Cortex of kidney (tissue), 1 donor: ENCODE measurements around the gene GON7.
"Not testable (repeated sequence)": the region's sequence is repeated elsewhere in the genome, so short reads cannot be mapped to it uniquely, and the experiment has no call there.

Source experiments
- DNase-seq: peaks from one replicate; lab custom pipeline; 2025; lab: John Stamatoyannopoulos, UW

GON7 gene

DNA sequence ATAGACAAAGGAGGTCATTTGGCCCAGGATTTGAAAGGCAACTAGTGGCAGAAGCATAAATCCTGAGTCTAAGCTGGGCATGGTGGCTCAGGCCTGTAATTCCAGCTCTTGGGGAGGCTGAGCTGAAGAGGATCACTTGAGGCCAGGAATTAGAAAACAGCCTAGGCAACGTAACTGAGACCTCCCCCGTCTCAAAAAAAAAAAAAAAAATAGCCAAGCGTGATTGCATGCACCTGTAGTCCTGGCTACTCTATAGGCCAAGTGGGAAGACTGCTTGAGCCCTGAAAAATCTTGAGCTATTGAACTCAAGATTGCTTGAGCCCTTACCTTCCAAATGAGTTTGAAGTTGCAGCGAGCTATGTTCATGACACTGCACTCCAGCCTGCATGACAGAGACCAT, 7.8 kb downstream of the GON7 start:
- no peak for DNase-seq

DNA sequence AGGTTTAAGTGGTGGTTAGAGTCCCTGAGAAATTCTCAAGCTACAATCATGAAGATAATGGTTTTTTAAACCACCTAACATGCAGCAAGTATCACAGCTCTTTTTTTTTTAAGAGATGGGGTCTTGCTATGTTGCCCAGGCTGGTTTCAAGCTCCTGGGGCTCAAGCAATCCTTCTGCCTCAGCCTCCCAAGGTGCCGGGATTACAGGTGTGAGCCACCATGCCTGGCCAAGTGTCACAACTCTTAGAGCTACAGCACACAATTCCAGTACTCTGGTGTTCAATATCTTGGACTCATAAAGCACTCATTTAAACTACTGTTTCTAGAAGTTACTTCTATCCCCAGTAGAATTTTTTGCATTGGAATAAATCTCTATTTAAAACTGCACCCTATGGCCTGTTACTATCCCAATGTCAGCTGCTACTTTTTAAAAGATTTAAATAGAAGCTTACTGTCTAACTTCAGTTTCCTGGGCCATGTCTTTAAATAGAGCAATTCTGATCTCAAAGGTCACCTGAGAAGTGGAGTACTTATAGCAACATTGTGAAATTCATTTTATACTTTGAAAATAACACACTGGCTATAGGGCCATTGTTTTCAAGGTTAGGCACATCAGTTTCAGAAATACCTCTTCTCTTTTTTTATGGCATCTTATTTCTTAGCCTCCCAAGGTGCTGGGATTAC, 11.4 kb downstream of the GON7 start:
- DNase-seq: no peak

DNA sequence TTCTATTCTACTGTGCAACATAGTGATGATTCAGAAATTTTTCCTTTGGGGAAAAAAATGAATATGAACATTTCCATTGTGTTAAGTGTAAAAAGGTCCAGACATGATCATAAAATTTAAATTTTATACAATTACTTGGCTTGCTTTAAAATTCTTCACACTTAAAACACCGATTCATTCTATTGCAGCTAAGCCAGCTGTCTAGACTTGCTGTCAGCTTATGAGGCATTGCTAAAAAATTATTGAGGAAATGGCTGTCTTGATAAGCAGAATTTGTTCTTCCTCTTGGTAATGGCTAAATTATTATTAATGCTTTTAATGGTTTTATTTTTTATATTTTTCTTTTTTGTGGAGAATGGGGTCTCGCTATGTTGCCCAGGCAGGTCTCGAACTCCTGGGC, 19.9 kb downstream of the GON7 start:
- no peak for DNase-seq

DNA sequence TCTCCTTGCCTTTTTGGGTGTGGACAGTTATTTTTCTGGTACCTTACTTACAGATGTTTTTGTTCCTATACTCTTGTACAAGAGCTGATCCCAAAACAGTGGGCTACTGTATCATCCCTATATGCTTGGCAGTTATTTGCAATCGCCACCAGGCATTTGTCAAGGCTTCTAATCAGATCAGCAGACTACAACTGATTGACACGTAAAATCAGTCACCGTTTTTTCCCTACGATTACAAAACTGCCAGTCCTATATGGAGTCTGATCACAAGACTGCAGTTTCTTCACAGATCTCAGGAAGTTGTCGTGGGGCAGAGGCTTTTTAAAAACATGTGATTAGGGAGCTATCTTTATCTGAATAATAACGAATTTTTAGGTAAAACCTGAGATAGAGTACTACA, 20.4 kb downstream of the GON7 start:
- DNase-seq: no peak

DNA sequence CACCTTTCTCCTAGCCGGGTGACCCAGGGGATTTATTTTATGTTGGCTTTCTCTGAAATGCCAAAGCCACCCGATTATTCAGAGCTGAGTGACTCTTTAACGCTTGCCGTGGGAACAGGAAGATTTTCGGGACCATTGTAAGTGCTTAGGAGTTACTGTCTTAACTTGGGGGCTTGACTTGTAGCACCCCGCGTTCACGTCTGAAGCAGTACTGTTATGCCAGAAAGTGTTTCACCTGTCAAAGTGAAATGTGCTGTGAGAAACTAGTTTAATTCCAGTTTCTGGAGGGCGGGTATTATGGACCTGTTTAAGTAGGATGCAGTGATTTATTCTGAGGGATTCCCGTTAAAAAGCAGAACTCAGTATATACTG, 21.5 kb downstream of the GON7 start:
- DNase-seq: no peak

DNA sequence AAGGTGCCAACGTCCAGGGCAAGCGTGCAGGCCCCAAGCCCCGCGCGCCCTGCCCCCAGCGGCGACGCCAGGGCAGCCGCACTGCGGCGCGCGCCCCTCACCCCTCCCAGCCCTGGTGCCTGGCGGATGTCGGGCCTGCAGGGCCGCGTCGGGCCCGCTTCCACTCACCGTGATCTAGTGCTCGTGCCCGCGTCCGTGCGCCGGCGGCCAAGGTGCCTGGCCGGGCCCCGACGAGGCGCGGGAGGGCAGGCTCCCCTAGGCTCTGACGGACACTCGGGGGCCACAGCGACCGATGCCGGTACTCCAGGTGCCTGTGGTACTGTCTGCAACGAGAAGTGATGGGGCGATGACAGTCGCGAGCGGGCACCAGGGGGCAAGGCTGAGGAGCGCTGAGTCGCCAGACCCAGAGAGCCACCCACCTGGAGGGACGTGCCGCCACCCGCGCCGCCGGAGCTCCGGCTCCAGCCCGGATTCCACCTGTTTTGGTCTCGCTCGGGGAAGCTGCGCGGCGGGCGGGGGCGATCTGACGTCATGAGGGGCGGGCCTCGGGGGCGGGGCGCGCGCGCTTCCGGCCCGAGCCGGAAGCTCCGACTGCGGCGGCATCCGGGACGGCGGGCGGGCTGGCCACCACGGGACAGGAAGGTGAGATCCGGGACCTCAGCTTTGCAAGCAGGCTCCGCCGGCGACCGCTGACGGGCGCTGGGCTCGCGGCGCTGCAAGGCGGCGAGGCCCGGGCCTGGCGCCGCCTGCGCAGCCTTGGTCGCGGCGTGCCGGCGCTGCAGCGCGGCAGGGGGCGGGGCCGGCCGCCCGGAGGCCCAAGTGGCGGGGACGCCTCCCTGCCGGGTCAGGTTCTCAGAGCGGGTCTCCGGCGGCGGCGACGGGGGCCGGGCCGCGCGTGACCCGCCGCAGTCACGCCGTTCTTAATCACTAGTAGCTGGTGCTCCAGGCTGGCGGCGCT, 22.2 kb downstream of the GON7 start, which contains the start of the genes LYSET and MOAP1:
Gene LYSET, plus strand, starts transcription at position 927 of the 958 bp plus-strand sequence. CDS start 89 bp downstream, outside the sequence.
Gene MOAP1, minus strand, starts transcription at position 507 of the 958 bp plus-strand sequence. CDS start 655 bp downstream, outside the sequence.
- DNase-seq: no peak

DNA sequence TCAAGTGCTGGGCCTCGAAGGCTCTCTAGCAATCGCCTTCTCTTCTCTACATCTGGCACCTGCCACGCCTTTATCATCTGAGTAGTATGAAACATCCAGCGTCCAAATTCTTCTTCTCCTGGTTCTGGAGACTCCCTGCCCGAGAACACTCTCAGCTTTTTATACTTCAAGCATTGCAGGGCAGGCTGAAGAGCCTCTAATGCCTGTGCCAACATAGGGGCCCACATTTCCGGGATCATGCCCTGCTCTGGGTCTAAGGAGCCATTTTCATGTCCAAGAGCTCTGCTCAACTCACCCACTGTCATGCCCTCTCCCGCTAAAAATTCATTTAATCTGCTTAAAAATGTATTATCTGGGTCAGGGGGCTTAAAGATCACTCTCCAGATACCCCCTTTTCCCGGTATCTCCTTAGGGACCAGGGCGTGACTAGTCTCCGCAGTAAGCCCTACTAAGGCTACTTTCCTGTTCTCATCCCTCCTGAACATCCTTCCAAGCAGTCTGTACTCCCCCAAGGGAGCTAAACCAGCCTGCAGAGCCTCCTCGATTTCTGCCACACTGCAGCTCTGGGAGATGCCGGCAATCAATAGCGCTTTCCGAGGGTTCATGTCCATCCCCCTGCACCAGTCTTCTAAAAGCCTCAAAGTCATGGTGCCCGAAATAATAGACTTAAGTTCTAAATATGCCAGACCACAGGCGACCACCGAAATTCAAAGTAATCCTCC, 23.1 kb downstream of the GON7 start:
- no peak for DNase-seq

DNA sequence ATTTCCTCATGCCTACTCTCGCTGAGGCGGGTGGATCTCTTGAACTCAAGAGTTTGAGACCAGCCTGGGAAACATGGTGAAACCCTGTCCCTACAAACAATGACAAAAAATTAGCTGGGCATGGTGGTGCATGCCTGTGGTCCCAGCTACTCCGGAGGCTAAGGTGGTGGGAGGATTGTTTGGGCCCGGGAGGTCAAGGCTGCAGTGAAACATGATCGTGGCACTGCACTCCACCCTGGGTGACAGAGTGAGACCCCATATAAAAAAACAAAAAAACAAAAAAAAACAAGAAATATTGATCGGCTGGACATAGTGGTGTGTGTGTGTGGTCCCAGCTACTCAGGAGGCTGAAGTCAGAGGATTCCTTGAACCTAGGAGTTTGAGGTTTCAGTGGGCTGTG, 31.4 kb downstream of the GON7 start:
- no peak for DNase-seq

DNA sequence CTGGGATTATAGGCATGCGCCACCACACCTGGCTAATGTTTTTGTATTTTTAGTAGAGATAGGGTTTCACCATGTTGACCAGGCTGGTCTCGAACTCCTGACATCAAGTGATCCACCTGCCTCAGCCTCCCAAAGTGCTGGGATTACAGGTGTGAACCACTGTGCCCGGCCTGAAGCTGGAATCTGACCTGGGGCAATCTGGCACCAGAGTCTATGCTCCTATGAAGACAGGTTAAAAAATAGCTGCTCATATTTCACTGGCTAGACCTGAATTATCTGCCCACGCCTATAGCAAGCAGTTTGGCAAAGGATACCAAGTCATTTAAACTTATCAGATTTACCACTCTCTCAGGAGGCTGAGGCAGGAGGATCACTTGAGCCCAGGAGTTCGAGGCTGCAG, 32.1 kb downstream of the GON7 start:
- not testable (repeated sequence) for DNase-seq

DNA sequence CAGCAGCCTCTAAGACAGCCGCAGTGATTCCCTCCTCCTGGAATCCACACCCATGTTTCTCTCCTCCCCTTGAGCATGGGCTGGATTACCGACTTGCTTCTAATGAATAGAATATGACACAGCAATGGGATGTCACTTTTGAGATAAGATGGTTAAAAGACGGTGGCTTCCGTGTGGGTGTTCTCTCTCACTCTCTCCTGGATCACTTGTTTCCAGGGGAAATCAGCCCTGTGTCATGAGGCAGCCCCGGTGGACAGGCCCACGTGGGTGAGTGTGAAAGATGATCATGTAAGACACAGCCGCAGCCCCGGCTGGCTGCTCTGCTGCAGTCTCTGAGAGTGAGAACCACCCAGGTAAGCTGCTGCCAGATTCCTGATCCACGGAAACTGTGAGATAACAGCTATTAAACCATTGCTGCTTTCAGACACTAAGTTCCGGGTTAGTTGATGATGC, 32.9 kb downstream of the GON7 start:
- no peak for DNase-seq

DNA sequence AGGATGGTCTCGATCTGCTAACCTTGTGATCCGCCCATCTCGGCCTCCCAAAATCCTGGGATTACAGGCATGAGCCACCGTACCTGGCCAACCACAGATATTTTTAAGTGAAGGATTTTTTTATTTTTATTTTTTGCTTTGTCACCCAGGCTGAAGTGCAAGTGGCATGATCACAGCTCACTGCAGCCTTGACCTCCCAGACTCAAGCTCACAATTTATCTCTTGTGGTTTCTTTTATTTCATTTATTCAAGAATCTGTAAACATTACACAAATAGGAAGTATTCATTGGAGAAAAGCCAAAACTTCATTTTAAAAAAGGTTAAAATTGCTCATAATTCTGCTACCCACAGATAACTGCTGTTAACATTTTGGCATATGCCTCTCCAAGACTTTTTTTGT, 35.5 kb downstream of the GON7 start:
- no peak for DNase-seq

DNA sequence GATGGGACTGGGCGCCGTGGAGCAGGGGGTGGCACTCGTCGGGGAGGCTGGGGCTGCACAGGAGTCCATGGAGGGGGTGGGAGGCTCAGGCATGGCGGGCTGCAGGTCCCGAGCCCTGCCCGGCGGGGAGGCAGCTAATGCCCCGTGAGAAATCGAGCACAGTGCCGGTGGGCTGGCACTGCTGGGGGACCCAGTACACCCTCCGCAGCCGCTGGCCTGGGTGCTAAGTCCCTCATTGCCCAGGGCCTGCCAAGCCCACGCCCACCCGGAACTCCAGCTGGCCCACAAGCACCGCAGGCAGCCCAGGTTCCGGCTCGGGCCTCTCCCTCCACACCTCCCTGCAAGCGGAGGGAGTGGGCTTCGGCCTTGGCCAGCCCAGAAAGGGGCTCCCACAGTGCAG, 36.7 kb downstream of the GON7 start:
- DNase-seq: not testable (repeated sequence)

DNA sequence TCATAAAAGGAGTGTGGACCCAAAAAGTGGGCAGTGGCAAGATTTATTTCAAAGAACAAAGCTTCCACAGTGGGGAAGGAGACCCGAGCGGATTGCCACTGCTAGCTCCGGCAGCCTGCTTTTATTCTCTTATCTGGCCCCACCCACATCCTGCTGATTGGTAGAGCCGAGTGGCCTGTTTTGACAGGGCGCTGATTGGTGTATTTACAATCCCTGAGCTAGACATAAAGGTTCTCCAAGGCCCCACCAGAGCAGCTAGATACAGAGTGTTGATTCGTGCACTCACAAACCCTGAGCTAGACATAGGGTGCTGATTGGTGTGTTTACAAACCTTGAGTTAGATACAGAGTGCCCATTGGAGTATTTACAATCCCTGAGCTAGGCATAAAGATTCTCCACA, 37.2 kb downstream of the GON7 start:
- not testable (repeated sequence) for DNase-seq

DNA sequence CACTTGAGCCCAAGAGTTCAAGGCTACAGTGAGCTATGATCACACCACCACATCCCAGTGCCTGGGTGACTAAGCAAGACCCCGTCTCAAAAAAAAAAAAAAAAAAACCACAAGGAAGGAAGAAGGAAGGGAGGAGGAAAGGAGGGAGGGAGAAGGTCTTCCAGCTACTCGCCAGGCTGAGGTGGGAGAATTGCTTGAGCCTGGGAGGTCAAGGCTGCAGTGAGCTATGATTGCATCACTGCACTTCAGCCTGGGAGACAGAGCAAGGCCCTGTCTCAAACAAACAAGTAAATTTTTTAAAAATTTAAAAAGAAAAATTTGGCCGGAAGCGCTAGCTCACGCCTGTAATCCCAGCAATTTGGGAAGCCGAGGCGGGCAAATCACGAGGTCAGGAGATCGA, 38.3 kb downstream of the GON7 start:
- not testable (repeated sequence) for DNase-seq

DNA sequence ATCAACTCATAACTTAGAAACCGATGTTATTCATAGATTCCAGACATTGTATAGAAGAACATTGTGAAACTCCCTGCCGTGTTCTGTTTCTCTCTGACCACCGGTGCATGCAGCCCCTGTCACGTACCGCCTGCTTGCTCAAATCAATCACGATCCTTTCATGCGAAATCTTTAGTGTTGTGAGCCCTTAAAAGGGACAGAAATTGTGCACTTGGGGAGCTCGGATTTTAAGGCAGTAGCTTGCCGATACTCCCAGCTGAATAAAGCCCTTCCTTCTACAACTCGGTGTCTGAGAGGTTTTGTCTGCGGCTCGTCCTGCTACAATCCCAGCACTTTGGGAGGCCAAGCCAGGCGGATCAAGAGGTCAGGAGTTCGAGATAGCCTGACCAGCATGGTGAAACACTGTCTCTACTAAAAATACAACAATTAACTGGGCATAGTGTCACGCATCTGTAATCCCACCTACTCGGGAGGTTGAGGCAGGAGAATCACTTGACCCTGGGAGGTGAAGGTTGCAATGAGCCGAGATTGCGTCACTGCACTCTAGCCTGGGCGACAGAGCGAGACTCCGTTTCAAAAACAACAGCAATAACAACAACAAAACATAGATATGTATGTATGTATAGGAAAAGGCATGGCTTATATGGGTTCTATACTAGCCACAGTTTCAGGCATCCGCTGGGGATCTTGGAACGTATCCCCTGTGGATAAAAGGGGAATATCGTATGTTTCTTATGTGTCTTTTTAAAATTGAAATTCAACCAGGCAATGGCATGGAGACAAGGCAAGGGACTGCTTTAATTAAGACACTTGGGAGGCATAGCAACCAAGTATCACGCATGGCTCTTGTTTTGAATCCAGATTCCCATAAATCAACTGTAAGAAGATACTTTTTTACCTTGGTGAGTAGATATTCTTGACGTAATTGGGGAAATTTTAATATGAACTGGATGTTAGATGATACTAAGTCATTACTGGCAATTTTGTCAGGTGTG, 41.3 kb downstream of the GON7 start:
- DNase-seq: not testable (repeated sequence)

DNA sequence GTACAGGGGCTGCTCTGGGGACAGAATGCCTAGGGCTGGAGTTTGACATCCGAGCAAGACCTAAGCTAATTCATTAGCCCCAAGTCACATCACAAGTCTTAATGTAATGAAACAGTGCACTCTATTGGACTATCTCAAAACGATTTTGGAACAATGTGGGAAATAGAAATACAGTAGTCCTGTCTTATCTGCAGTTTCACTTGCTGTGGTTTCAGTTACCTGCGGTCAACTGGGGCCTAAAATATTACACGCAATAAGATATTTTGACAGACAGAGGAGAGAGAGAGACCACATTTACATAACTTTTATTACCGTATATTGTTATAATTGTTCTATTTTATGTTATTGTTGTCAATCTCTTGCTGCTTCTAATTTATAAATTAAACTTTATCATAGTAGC, 43.3 kb downstream of the GON7 start:
- DNase-seq: no peak

DNA sequence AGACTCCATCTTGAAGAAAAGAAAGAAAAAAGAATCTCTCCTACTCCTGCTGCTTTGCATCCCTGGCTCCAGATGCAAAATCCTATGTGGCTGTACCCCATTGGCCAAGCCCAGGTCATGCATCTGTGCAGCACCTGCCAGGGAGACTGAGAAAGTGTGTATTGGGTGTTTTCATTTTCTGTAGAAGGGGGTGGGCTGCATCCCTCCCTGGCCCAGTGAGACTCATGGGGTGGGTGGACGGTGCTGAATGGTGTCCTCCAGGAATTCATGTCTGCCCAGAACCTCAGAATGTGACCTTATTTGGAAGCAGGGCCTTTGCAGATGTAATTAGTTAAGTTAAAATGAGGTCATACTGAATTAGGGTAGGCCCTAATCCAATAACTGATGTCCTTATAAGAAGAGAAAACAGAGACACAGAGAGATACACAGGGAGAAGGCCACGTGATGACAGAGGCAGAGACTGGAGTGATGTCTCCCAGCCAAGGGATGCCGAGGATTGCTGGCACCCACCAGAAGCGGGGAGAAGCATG, 45.4 kb downstream of the GON7 start:
- DNase-seq: no peak

DNA sequence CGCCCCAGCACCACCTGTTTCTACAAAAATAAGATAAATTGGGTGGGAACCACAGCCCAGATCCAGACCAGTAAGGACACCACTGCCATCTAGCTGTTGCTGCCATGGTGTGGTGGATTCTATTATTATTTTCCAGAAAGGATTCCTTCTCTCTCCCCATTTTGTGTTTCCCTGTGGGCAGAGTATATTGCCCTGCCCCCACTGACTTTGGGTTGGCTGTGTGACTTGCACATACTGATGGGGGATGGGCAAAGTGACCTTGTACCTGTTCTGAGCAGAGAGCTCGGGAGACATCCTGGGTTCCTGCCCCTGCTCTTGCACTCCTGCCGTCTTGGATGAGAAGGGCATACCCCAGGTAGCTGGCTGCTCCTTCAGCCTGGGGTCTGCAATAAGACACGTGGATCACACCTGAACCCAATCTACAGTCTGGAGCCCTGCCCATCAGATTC, 46.5 kb downstream of the GON7 start:
- no peak for DNase-seq

DNA sequence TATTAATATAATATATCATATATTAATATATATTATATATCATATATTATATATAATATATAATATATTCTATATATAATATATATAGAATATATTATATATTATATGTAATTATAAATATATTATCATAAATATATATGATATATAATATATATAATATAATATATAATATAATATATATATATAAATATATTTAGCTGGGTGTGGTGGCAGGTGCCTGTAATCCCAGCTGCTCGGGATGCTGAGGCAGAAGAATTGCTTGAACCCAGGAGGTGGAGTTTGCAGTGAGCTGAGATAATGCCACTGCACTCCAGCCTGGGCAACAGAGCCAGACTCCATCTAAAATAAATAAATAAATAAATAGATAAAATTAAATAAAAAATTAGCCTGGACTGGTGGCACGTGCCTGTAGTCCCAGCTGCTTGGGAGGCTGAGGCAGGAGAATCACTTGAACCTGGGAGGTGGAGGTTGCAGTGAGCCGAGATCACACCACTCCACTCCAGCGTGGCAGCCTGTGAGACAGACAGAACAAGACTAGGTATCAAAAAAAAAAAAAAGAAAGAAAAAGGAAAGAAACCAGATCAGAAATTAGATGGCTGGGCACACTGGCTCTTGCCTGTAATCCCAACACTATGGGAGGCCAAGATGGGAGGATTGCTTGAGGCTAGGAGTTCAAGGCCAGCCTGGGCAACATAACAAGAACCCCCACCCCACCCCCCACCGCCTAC, 47.1 kb downstream of the GON7 start:
- not testable (repeated sequence) for DNase-seq

DNA sequence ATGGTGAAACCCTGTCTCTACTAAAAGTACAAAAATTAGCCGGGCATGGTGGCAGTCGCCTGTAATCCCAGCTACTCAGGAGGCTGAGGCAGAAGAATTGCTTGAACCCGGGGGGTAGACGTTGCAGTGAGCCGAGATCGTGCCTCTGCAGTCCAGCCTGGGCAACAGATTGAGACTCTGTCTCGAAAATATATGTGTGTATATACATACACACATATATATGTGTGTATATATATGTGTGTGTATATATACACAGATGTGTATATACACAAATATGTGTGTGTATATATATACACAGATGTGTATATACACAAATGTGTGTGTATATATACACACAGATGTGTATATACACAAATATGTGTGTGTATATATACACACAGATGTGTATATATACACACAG, 48.5 kb downstream of the GON7 start:
- not testable (repeated sequence) for DNase-seq
